ENCODE results near the gene CCDC175.

Gene CCDC175

GRCh38 chr14:59482541-59483331 lies 93.9 kb downstream of the CCDC175 start:
- DNase-seq (ENCODE audit: low read depth in 2 of 2, low spot score in 1 of 2), result no peak

DNA sequence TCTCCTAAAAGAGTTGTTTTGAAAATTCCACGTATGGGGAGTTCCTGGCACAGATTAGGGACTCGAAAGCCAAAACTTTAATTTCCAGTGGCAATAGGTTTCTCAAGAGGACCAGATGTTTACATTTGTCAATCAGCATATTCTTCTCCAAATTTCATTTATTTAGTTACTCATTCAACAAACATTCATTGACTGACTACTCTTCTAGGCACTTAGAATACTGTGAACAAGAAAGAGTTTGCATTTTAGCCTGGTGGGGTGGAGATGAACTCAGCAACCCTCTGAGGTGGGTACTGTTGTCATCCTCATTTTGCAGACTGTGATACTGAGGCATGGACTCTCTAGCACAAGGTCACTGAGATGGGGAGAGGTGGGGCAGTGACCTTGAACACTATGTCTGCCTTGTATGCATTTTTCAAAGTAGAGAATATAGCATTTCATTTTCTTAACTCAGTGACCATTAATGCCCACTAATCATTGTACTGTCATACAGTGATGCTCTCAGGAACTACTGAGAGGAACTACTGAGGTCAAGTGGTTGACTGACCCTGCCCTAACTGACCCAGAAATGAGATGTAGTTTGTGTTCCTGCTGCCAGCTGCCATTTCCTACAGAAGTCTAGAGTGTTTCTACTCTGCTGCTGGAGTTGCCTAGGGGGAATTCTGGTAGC lies 94.6 kb downstream of the CCDC175 start:
- no peak for DNase-seq (ENCODE audit: low read depth in 2 of 2, low spot score in 1 of 2)

- DNase-seq (ENCODE audit: low read depth in 2 of 2, low spot score in 1 of 2), result no peak
Observed at GRCh38 chr14:59481407-59481806, 95.2 kb downstream of the CCDC175 start.

GRCh38 chr14:59480166-59480565 lies 96.4 kb downstream of the CCDC175 start:
- no peak for DNase-seq (ENCODE audit: low read depth in 2 of 2, low spot score in 1 of 2)

- no peak for DNase-seq (ENCODE audit: low read depth in 2 of 2, low spot score in 1 of 2)
Observed at GRCh38 chr14:59478540-59478939, 98.1 kb downstream of the CCDC175 start.

GRCh38 chr14:59475709-59476108 lies 100.9 kb downstream of the CCDC175 start:
- DNase-seq (ENCODE audit: low read depth in 2 of 2, low spot score in 1 of 2), result no peak

DNA sequence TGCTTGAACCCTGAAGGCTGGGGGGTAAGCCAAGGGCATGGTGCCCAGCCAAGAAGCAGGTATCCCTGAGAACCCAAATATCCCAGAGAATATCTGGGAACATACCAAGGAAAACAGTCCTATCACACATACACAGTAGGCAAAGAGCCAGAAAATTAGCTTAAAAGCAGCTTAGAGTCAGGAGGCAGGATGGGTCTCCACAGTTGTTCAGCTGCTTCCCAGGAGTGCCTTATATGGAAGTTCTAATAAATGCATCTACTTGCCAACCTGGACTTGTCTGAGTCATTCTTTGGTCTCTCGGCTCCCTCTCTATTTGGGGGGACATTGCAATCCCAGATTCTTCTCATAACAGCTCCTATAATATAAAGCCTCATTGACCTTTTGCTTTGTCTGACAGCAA lies 102.4 kb downstream of the CCDC175 start:
- DNase-seq (ENCODE audit: low read depth in 2 of 2, low spot score in 1 of 2), result no peak

DNA sequence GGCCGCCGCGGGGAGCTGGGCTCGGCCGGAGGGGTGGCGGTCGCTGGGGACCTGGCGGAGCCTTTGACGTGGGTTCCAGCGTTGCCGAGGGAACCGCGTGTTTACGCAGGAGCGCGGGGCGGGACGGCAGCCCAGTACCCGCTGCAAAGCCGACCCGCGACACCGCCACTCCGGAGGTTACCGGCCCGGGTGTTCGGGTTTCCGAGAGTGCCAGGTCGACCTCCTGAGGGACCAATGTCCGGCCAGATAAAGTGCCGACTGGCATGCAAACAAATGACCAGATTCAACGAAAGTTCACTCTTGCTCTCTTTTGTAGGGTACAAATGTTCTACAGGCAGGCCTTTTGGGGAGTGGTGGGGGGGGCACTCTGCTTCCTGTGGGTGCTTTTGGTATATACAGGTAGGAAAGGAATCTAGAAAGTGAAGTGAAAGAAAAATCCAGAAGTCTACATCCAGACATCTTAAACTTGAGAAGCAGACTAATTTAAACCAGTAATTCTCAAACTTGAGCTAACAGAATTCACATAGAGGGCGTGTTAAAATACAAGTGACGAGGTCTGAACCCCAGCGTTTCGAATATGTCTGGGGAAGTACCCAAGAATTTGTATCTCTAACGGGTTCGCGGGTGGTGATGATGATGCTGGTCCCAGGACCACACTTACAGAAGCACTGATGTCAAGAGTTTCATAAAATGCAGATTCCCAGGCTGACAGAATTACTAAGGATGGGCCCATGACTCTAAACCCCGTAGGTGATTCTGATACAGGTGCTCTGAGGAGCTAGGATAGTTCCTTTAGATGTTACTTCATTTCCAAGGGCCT lies 111.1 kb downstream of the CCDC175 start, which contains the start of gene GPR135:
Gene GPR135 (minus strand): TSS at position 65 of the 820 bp plus-strand sequence. CDS start 154 bp downstream, outside the sequence.
- no peak for DNase-seq (ENCODE audit: low read depth in 2 of 2, low spot score in 1 of 2)

- DNase-seq (ENCODE audit: low read depth in 2 of 2, low spot score in 1 of 2), result peak in 1 of 2 donors; percentile 19
Observed at GRCh38 chr14:59464486-59465315, 111.9 kb downstream of the CCDC175 start.

GRCh38 chr14:59463787-59464485 lies 112.7 kb downstream of the CCDC175 start:
- DNase-seq (ENCODE audit: low read depth in 2 of 2, low spot score in 1 of 2), result no peak

GRCh38 chr14:59461891-59462290 lies 114.7 kb downstream of the CCDC175 start:
- no peak for DNase-seq (ENCODE audit: low read depth in 2 of 2, low spot score in 1 of 2)

GRCh38 chr14:59460378-59460777 lies 116.2 kb downstream of the CCDC175 start:
- no peak for DNase-seq (ENCODE audit: low read depth in 2 of 2, low spot score in 1 of 2)

DNA sequence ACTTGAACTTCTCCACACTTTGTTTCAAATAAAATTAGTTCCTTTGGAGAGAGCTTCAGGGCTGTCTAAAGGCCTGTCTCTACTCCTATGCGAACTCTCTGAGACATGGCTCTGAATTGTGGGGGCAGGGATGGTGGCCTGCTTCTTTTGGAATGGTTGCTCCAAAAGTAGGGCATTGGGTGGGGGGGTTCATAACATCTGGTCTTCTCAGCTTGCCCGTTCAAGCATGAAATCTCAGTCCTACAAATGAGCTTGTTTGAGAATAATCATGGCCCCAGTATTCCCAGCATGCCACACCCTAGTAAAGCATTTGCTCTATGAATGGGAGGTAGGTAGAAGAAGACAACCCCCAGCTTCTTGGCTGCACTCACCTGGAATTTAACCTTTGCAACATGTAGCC lies 118.1 kb downstream of the CCDC175 start:
- DNase-seq (ENCODE audit: low read depth in 2 of 2, low spot score in 1 of 2), result no peak

- DNase-seq (ENCODE audit: low read depth in 2 of 2, low spot score in 1 of 2), result no peak
Observed at GRCh38 chr14:59455411-59455810, 121.2 kb downstream of the CCDC175 start.
